GM12865 (cell line): Measurements from ENCODE around the gene SPTSSA.
"Not testable (repeated sequence)": the region's sequence is repeated elsewhere in the genome, so short reads cannot be mapped to it uniquely, and the experiment has no call there.

Experiments used
- DNase-seq: peaks from one replicate; pipeline ENCODE4 v3.0.0; 2010; ENCODE audit warnings: low read depth
- H3K4me3 ChIP-seq: 2 replicates; pipeline ENCODE4 v1.5.1; 2011; ENCODE audit warnings: mild to moderate bottlenecking, low read depth, low read length, control low read depth
- CTCF ChIP-seq: IDR thresholded peaks from 2 replicates; pipeline ENCODE4 v1.5.1; 2011; ENCODE audit warnings: low read length, control low read depth, low read depth, inconsistent platforms; ENCODE audit not compliant: insufficient read depth; ENCODE audit errors: missing control alignments

Gene SPTSSA

GRCh38 chr14:34439090-34439489 is 22.9 kb downstream of the SPTSSA start:
- no peak for TF ChIP-seq CTCF
- DNase-seq = no peak
- no peak overlapping the region for H3K4me3 ChIP-seq

- H3K4me3 ChIP-seq = no peak overlapping the region
- no peak for TF ChIP-seq CTCF
- no peak for DNase-seq
These were observed 23.6 kb downstream of the SPTSSA start for GRCh38 chr14:34438438-34438837.

GRCh38 chr14:34437729-34438080 is 24.3 kb downstream of the SPTSSA start:
- no peak for DNase-seq
- H3K4me3 ChIP-seq = no peak overlapping the region
- no peak for TF ChIP-seq CTCF

GRCh38 chr14:34436960-34437728 is 24.9 kb downstream of the SPTSSA start:
- no peak overlapping the region for H3K4me3 ChIP-seq
- DNase-seq = no peak
- no peak for TF ChIP-seq CTCF

- no peak for TF ChIP-seq CTCF
- H3K4me3 ChIP-seq = no peak overlapping the region
- DNase-seq = peak; percentile 11
These were observed 25.7 kb downstream of the SPTSSA start for GRCh38 chr14:34436118-34436905.

GRCh38 chr14:34433957-34434356 is 28.1 kb downstream of the SPTSSA start:
- no peak for TF ChIP-seq CTCF
- no peak overlapping the region for H3K4me3 ChIP-seq
- DNase-seq = no peak

GRCh38 chr14:34428102-34428466 is 34.0 kb downstream of the SPTSSA start:
- DNase-seq, H3K4me3 ChIP-seq: not testable (repeated sequence)
